Measurements from ENCODE around the gene ILKAP. TPM values are rescaled to one million over a fixed set of nuclear protein-coding genes. Genes with fewer than 3 reads are reported as not detected.
A peak's percentile ranks its signal among the peaks of the same experiment; 100 is the strongest.

The ILKAP gene
- total and polyA plus RNA-seq, 2 of the 4 experiments (the other 2 are of a cell fraction), result 13.3 to 44.2 TPM

DNA sequence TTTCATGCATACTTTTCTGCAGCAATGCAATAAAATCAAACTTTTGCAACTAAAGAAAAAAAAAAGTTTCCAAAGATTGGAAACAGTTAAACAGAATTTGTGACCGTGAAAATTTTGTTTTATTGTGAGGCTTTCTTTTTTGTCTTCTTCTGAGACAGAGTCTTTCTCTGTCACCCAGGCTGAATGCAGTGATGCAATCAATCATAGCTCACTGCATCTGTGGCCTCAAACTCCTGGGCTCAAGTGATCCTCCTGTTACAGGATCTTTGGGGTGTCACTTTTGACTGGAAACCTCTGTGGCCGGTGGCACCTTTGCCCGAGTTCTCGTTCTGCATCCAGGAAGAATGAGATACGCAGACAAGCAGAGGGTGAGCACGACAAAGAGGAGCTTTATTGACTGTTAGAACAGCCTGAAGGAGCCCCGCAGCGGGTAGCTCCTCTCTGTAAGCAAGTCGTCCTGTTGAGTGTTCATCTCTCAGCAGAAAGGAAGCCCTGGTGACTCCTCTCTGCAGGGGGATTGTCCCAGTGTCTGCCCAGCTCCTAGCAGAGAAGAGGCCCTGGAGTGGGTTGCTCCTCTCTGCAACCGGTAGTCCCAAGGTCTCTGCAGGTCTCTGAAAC lies 16.9 kb upstream of the ILKAP start:
- BruUV-seq (replicated peaks), result no TSS peak
- H3K36me3 ChIP-seq (ENCODE audit: control insufficient read depth, insufficient read depth, low read length), result no peaks in the 10 kb centered on the region
- H2BK15ac ChIP-seq (ENCODE audit: low read depth, low read length), result no peak overlapping the region
- dilution Hi-C loops (cut with HindIII; ENCODE audit: low sequenced_read_pairs, unreplicated experiment), result no loop called here
- H3K4me3 ChIP-seq (ENCODE audit: insufficient read depth, low read depth, low read length), result no peak overlapping the region
- no peak overlapping the region for H2BK20ac ChIP-seq (ENCODE audit: low read depth, low read length)
- no peak overlapping the region for H3K56ac ChIP-seq (ENCODE audit: extremely low read depth, insufficient read depth, low read length)
- H3K23ac ChIP-seq (ENCODE audit: low read depth, low read length), result no peak overlapping the region
- 78% methylated on average over 7 of the region's 10 CpGs; no CpG with 5 or more reads in 1 of the 2 experiments for WGBS, 2 experiments (ENCODE audit: extremely low coverage in 2 of 2, insufficient read length in 1 of 2)
- DNase-seq, result no peak
- no peaks in the 10 kb centered on the region for H3K4me1 ChIP-seq (ENCODE audit: control insufficient read depth, insufficient read depth, low read length)
- TF ChIP-seq CEBPB (IDR thresholded peaks at IDR 0.05; ENCODE audit: low read depth, low read length) (peak; percentile 51), RCOR1 (IDR thresholded peaks at IDR 0.05; ENCODE audit: insufficient replicate concordance, low read length) (no peak)
- TF ChIP-seq, protein P1, sequence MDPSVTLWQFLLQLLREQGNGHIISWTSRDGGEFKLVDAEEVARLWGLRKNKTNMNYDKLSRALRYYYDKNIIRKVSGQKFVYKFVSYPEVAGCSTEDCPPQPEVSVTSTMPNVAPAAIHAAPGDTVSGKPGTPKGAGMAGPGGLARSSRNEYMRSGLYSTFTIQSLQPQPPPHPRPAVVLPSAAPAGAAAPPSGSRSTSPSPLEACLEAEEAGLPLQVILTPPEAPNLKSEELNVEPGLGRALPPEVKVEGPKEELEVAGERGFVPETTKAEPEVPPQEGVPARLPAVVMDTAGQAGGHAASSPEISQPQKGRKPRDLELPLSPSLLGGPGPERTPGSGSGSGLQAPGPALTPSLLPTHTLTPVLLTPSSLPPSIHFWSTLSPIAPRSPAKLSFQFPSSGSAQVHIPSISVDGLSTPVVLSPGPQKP (IDR thresholded peaks at IDR 0.05; ENCODE audit: borderline replicate concordance, low read depth, low read length), result no peak
- no peaks in the 10 kb centered on the region for H3K79me1 ChIP-seq (ENCODE audit: low read depth in 1 of 2, low read length in 2 of 2)
- H3K27me3 ChIP-seq (ENCODE audit: control insufficient read depth, insufficient read depth, low read length), result 0 out of 2 replicates have a peak, but pooled peaks cover 1% of the 10 kb centered on the region
- no peak overlapping the region for H3K18ac ChIP-seq (ENCODE audit: low read depth, low read length)
- H2AFZ ChIP-seq (replicated peaks; ENCODE audit: low read length, poor library complexity), result peak overlapping the region; percentile 13
- no peak overlapping the region for H4K91ac ChIP-seq (ENCODE audit: insufficient read depth, low read depth, low read length)
- intact Hi-C loops (cut with micrococcal nuclease), result no loop called here
- H3K27ac ChIP-seq (ENCODE audit: insufficient read depth, low read length), result no peak overlapping the region
- no peak overlapping the region for H4K5ac ChIP-seq (ENCODE audit: low read depth, low read length)
- no peak overlapping the region for H2BK120ac ChIP-seq (ENCODE audit: low read depth, low read length)
- no peak overlapping the region for H3K14ac ChIP-seq (replicated peaks; ENCODE audit: low read depth, low read length)
- POLR2A ChIA-PET (ENCODE audit: unreplicated experiment), result no interaction called here
- H4K8ac ChIP-seq (ENCODE audit: low read depth in 2 of 2, low read length in 2 of 2), result no peak overlapping the region
- no peaks in the 10 kb centered on the region for H3K9me3 ChIP-seq (ENCODE audit: control insufficient read depth, insufficient read depth, low read length)
- ATAC-seq (ENCODE audit: low read depth), result no peak
- H3K9me1 ChIP-seq (ENCODE audit: insufficient read depth, low read length), result no peaks in the 10 kb centered on the region
- no peak overlapping the region for H2AK9ac ChIP-seq (replicated peaks; ENCODE audit: low read depth, low read length, poor library complexity)
- no peak overlapping the region for H2BK5ac ChIP-seq (ENCODE audit: low read depth, low read length, poor library complexity, severe bottlenecking)
- in situ Hi-C loops (cut with MboI; ENCODE audit: low sequenced_read_pairs), result no loop called here
- H2AK5ac ChIP-seq (ENCODE audit: low read depth, low read length), result no peak overlapping the region
- H4K20me1 ChIP-seq (ENCODE audit: insufficient read depth, low read length), result no peaks in the 10 kb centered on the region
- CTCF ChIA-PET, result no interaction called here
- no peak overlapping the region for H3K9ac ChIP-seq (ENCODE audit: low read depth, low read length)
- H3K4ac ChIP-seq (ENCODE audit: low read depth, low read length), result no peak overlapping the region
- no peak overlapping the region for H3K4me2 ChIP-seq (ENCODE audit: low read depth, low read length)
